Gastroesophageal sphincter (tissue), 3 donors: Measurements from ENCODE around the gene SLC25A21.

Experiments
- POLR2A ChIP-seq, 2 donors: fragments of 450-650 bp; IDR thresholded peaks; one replicate each; pipeline ENCODE4 v1.6.1; 2017; ENCODE audit warnings: antibody characterized with exemption in 2 of 2, mild to moderate bottlenecking in 2 of 2, moderate library complexity in 1 of 2
- TF ChIP-seq, protein P1 (sequence below), 4 experiments: fragments of 200-600 bp in 2 of 4; fragments of 450-650 bp in 2 of 4; sonication (generic) in 1 of 4; IDR thresholded peaks; one replicate each; pipeline ENCODE4 v1.5.1; 2017 to 2019; ENCODE audit warnings: antibody characterized with exemption in 4 of 4, mild to moderate bottlenecking in 2 of 4, moderate library complexity in 2 of 4

DNA sequence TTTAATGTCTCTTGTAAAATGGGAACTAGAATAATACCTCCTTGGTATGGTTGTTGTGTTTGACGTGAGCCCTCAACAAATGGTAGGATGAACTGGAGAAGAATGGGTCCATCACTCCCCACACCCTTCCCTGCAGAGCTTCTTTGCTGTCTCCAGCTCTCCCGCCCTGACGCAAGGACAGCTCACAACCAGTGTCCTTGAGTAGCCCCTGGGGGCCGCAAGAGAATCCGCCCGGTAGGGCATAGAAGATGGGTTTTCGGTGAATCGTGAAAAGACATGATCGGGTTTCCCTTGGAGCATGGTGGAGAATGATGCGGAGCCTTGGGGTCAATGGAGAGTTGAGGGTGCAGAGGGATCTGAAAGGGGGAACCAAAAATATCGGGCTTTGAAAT lies 516.8 kb downstream of the SLC25A21 start:
- TF ChIP-seq, protein P1, sequence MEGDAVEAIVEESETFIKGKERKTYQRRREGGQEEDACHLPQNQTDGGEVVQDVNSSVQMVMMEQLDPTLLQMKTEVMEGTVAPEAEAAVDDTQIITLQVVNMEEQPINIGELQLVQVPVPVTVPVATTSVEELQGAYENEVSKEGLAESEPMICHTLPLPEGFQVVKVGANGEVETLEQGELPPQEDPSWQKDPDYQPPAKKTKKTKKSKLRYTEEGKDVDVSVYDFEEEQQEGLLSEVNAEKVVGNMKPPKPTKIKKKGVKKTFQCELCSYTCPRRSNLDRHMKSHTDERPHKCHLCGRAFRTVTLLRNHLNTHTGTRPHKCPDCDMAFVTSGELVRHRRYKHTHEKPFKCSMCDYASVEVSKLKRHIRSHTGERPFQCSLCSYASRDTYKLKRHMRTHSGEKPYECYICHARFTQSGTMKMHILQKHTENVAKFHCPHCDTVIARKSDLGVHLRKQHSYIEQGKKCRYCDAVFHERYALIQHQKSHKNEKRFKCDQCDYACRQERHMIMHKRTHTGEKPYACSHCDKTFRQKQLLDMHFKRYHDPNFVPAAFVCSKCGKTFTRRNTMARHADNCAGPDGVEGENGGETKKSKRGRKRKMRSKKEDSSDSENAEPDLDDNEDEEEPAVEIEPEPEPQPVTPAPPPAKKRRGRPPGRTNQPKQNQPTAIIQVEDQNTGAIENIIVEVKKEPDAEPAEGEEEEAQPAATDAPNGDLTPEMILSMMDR (IDR thresholded peaks at IDR 0.05): no peak
- TF ChIP-seq POLR2A (IDR thresholded peaks at IDR 0.05): no peak
